H1 (cell line): ENCODE measurements around the gene VIPR1. TPM values are rescaled to one million over a fixed set of nuclear protein-coding genes. Genes with fewer than 3 reads are reported as not detected.

Experiments used
- CTCF ChIA-PET: fragments of 300-600 bp; sonication (Branson Sonifier 250); formaldehyde crosslinking; loops from one replicate; lab custom pipeline; 2021; ENCODE audit not compliant: partially characterized antibody; lab: Charles Lee
- POLR2A ChIA-PET: fragments of 300-600 bp; sonication (Branson Sonifier 250); formaldehyde crosslinking; loops from one replicate; lab custom pipeline; 2021; ENCODE audit warnings: inconsistent platforms; ENCODE audit not compliant: partially characterized antibody; lab: Charles Lee
- DNase-seq, 2 experiments: peaks; one replicate each; pipeline versions ENCODE4 v3.0.0 to v3.0.0-alpha.2; 2010 to 2022; ENCODE audit warnings: low spot score in 2 of 2, low read depth in 1 of 2, mixed read lengths in 1 of 2
- FAIRE-seq: peaks from 2 replicates; lab custom pipeline; 2011; peaks lifted over from hg19 to GRCh38; lab: Jason Lieb, UNC
- H2AFZ ChIP-seq: 2 replicates; pipeline ENCODE4 v1.8.1; 2012; ENCODE audit warnings: low read length, inconsistent platforms
- H2AK5ac ChIP-seq: 2 replicates; pipeline ENCODE4 v1.6.1; 2013; ENCODE audit warnings: low read depth, low read length
- H2BK120ac ChIP-seq: replicated peaks from 2 replicates; pipeline ENCODE3; 2013; ENCODE audit warnings: low read depth, low read length, inconsistent platforms
- H2BK12ac ChIP-seq: 2 replicates; pipeline ENCODE4 v1.6.1; 2013; ENCODE audit warnings: low read depth, low read length
- H2BK15ac ChIP-seq: 2 replicates; pipeline ENCODE4 v1.6.1; 2013; ENCODE audit warnings: low read length
- H2BK20ac ChIP-seq: 2 replicates; pipeline ENCODE4 v1.6.1; 2013; ENCODE audit warnings: low read length
- H2BK5ac ChIP-seq: 2 replicates; pipeline ENCODE4 v1.6.1; 2013; ENCODE audit warnings: low read depth, low read length
- H3K14ac ChIP-seq: 2 replicates; pipeline ENCODE4 v1.6.1; 2013; ENCODE audit warnings: inconsistent platforms; ENCODE audit not compliant: insufficient read length
- H3K18ac ChIP-seq: 2 replicates; pipeline ENCODE4 v1.6.1; 2013; ENCODE audit warnings: low read length; ENCODE audit errors: extremely low read depth
- H3K23ac ChIP-seq: 2 replicates; pipeline ENCODE4 v1.6.1; 2013; ENCODE audit warnings: inconsistent platforms; ENCODE audit not compliant: insufficient read length
- H3K23me2 ChIP-seq: 2 replicates; pipeline ENCODE4 v1.6.1; 2013; ENCODE audit warnings: low read depth, low read length
- H3K27ac ChIP-seq: 2 replicates; pipeline ENCODE4 v1.6.1; 2011; ENCODE audit warnings: low read depth, low read length, inconsistent platforms
- H3K27me3 ChIP-seq, 4 experiments: replicated peaks in 1 of 4; 1 replicate in 1 of 4; 2 replicates in 3 of 4; pipeline versions ENCODE4 v1.6.1 to v1.8.1; 2011 to 2013; ENCODE audit warnings: low read length in 3 of 4, mild to moderate bottlenecking in 3 of 4, inconsistent platforms in 2 of 4, mixed read lengths in 2 of 4, moderate library complexity in 1 of 4; ENCODE audit not compliant: control insufficient read depth in 3 of 4, insufficient read depth in 3 of 4; ENCODE audit errors: extremely low read depth in 1 of 4
- H3K36me3 ChIP-seq, 4 experiments: 2 replicates each; pipeline versions ENCODE4 v1.6.1 to v1.8.1; 2011 to 2013; ENCODE audit warnings: mild to moderate bottlenecking in 4 of 4, low read length in 3 of 4, moderate library complexity in 2 of 4, control low read depth in 1 of 4, inconsistent platforms in 1 of 4; ENCODE audit not compliant: insufficient read depth in 4 of 4, control insufficient read depth in 2 of 4
- H3K4ac ChIP-seq: replicated peaks from 2 replicates; pipeline ENCODE3; 2013; ENCODE audit warnings: low read length, low read depth, mixed read lengths, inconsistent platforms; ENCODE audit not compliant: insufficient read length
- H3K4me1 ChIP-seq, 4 experiments: replicated peaks in 1 of 4; 1 replicate in 1 of 4; 2 replicates in 3 of 4; pipeline versions ENCODE4 v1.6.1 to v1.8.1; 2011 to 2013; ENCODE audit warnings: low read length in 3 of 4, inconsistent platforms in 2 of 4, mixed read lengths in 1 of 4; ENCODE audit not compliant: insufficient read depth in 4 of 4, control insufficient read depth in 3 of 4
- H3K4me2 ChIP-seq, 2 experiments: 2 replicates each; pipeline versions ENCODE4 v1.6.1 to v1.8.1; 2011 to 2013; ENCODE audit warnings: low read depth in 2 of 2, low read length in 2 of 2, control low read depth in 1 of 2, inconsistent platforms in 1 of 2, mild to moderate bottlenecking in 1 of 2; ENCODE audit not compliant: insufficient read depth in 1 of 2
- H3K4me3 ChIP-seq, 4 experiments: fragments of 200-600, 300-600 bp in 1 of 4; sonication (generic), shearing (Covaris generic), sonication (Bioruptor Twin) in 1 of 4; 2 replicates each; pipeline versions ENCODE4 v1.5.1 to v1.8.1; 2011 to 2016; ENCODE audit warnings: low read length in 4 of 4, low read depth in 3 of 4, control low read depth in 2 of 4, inconsistent platforms in 2 of 4, mild to moderate bottlenecking in 2 of 4, mixed read lengths in 1 of 4, moderate library complexity in 1 of 4; ENCODE audit not compliant: insufficient read depth in 2 of 4; ENCODE audit errors: extremely low read depth in 1 of 4
- H3K56ac ChIP-seq: replicated peaks from 2 replicates; pipeline ENCODE3; 2013; ENCODE audit warnings: low read depth, mild to moderate bottlenecking, mixed read lengths, low read length, inconsistent platforms; ENCODE audit not compliant: insufficient read length
- H3K79me1 ChIP-seq: 2 replicates; pipeline ENCODE4 v1.6.1; 2013; ENCODE audit warnings: low read depth, low read length, control low read depth
- H3K79me2 ChIP-seq, 2 experiments: 2 replicates each; pipeline versions ENCODE4 v1.6.1 to v1.8.1; 2012 to 2013; ENCODE audit warnings: low read length in 2 of 2, mild to moderate bottlenecking in 2 of 2, inconsistent platforms in 1 of 2; ENCODE audit not compliant: insufficient read depth in 2 of 2, control insufficient read depth in 1 of 2
- H3K9ac ChIP-seq, 4 experiments: replicated peaks in 1 of 4; 1 replicate in 1 of 4; 2 replicates in 3 of 4; pipeline versions ENCODE4 v1.6.1 to v1.8.1; 2011 to 2013; ENCODE audit warnings: low read depth in 3 of 4, low read length in 3 of 4, control low read depth in 2 of 4, mild to moderate bottlenecking in 2 of 4, moderate library complexity in 2 of 4, inconsistent platforms in 1 of 4; ENCODE audit errors: extremely low read depth in 1 of 4
- H3K9me3 ChIP-seq, 2 experiments: 2 replicates each; pipeline versions ENCODE4 v1.6.1 to v1.8.1; 2012 to 2013; ENCODE audit warnings: mild to moderate bottlenecking in 2 of 2, moderate library complexity in 2 of 2, control low read depth in 1 of 2, inconsistent platforms in 1 of 2, low read depth in 1 of 2, low read length in 1 of 2, mixed read lengths in 1 of 2; ENCODE audit not compliant: insufficient read depth in 2 of 2
- H4K20me1 ChIP-seq, 2 experiments: replicated peaks in 1 of 2; 2 replicates each; pipeline versions ENCODE3 to v1.8.1; 2011 to 2013; ENCODE audit warnings: inconsistent platforms in 2 of 2, low read length in 2 of 2, mild to moderate bottlenecking in 1 of 2; ENCODE audit not compliant: insufficient read depth in 2 of 2, control insufficient read depth in 1 of 2
- H4K5ac ChIP-seq: 2 replicates; pipeline ENCODE4 v1.6.1; 2013; ENCODE audit warnings: low read length, low read depth, mixed read lengths, inconsistent platforms; ENCODE audit not compliant: insufficient read length
- H4K8ac ChIP-seq: 2 replicates; pipeline ENCODE4 v1.8.0; 2013; ENCODE audit warnings: mild to moderate bottlenecking, moderate library complexity, low read length, inconsistent platforms; ENCODE audit not compliant: insufficient read depth; ENCODE audit errors: extremely low read depth
- H4K91ac ChIP-seq: replicated peaks from 2 replicates; pipeline ENCODE3; 2013; ENCODE audit warnings: low read length, mixed read lengths, inconsistent platforms; ENCODE audit not compliant: insufficient read length
- CHD7 ChIP-seq: fragments of 300-600 bp; sonication (generic); IDR thresholded peaks from 2 replicates; pipeline ENCODE4 v1.7.1; 2012; ENCODE audit warnings: low read length, moderate library complexity, mild to moderate bottlenecking, inconsistent platforms; ENCODE audit not compliant: insufficient replicate concordance
- polyA plus RNA-seq, 7 experiments: library from polyadenylated mRNA; depleted of rRNA in 3 of 7; stranded (reverse) in 5 of 7; unstranded in 2 of 7; fragments of >200 nt in 5 of 7; fragments of 200-250 nt in 2 of 7; gene quantifications; 1 replicate in 5 of 7; 2 replicates in 1 of 7; 4 replicates in 1 of 7; pipeline versions ENCODE4 v1.2.1 to v1.2.3, GENCODE V29; 2011 to 2013; ENCODE audit warnings: missing spikeins in 2 of 7, mixed read lengths in 2 of 7
- total RNA-seq: library from RNA; stranded (reverse); fragmentation: NEBNext Ultra II Directional; extraction: Animal tissue kit (Norgen Biotek cat#: 25700); gene quantifications from 2 replicates; pipeline ENCODE4 v1.2.1, GENCODE V29; 2021

Gene VIPR1
- total and polyA plus RNA-seq, 2 of the 8 experiments (the other 6 are each of a cell fraction or from before 2014, with no cell fraction given): 7.8 to 10.1 TPM

- Histone ChIP-seq H2AFZ (no peak overlapping the region), H3K9ac (no peak overlapping the region), H2BK20ac (no peak overlapping the region), H3K4me1 (peaks cover 0 to 4% (median 3%) of the 10 kb centered on the region in 4 experiments; a peak in 6 of 7 replicates), H3K14ac (no peak overlapping the region), H3K27me3 (peaks cover 0 to 24% (median 12%) of the 10 kb centered on the region in 4 experiments; a peak in 6 of 7 replicates), H4K5ac (no peak overlapping the region), H3K4me3 (no peak overlapping the region), H4K8ac (no peak overlapping the region), H3K27ac (no peak overlapping the region), H2BK120ac (no peak overlapping the region), H3K79me1 (no peaks in the 10 kb centered on the region), H3K9me3 (no peaks in the 10 kb centered on the region), H3K18ac (no peak overlapping the region), H4K91ac (no peak overlapping the region), H3K4ac (peak overlapping the region; percentile 70), H2AK5ac (no peak overlapping the region), H3K23ac (no peak overlapping the region), H3K79me2 (no peaks in the 10 kb centered on the region), H2BK15ac (no peak overlapping the region), H2BK5ac (no peak overlapping the region), H3K4me2 (no peak overlapping the region), H2BK12ac (no peak overlapping the region; the same call in 1 of the 2 replicates), H3K36me3 (no peaks in the 10 kb centered on the region), H3K56ac (no peak overlapping the region), H3K23me2 (no peaks in the 10 kb centered on the region), H4K20me1 (no peaks in the 10 kb centered on the region)
- FAIRE-seq: no peak
- ChIA-PET POLR2A (no interaction called here), CTCF (interaction anchor here (1.3 to 3.4 kb wide), 3 partner anchors 41 to 248 kb away, joined by 5 to 15 read pairs (median 7); no protein-coding TSS in a partner anchor)
- no peak for DNase-seq
- TF ChIP-seq CHD7: no peak
Measured at GRCh38 chr3:42495393-42495792, 7.0 kb upstream of the VIPR1 start.
